Liver (tissue), 9 donors: ENCODE measurements around the gene ZBTB25. TPM values are rescaled to one million over a fixed set of nuclear protein-coding genes. Genes with fewer than 3 reads are reported as not detected.

Experiments used
- DNase-seq: peaks from one replicate; pipeline ENCODE4 v3.0.0-alpha.2; 2017; ENCODE audit warnings: low spot score
- H3K27ac ChIP-seq, 2 donors: one replicate each; pipeline ENCODE4 v1.7.0; 2013; ENCODE audit warnings: inconsistent platforms in 2 of 2, low read length in 2 of 2, control low read depth in 1 of 2, low read depth in 1 of 2, mild to moderate bottlenecking in 1 of 2
- H3K27me3 ChIP-seq, 4 donors: one replicate each; pipeline versions ENCODE4 v1.6.1 to v1.7.0; 2013; ENCODE audit warnings: low read length in 3 of 4, inconsistent platforms in 1 of 4, mild to moderate bottlenecking in 1 of 4, moderate library complexity in 1 of 4; ENCODE audit not compliant: control insufficient read depth in 4 of 4, insufficient read depth in 4 of 4
- H3K36me3 ChIP-seq, 4 donors: one replicate each; pipeline versions ENCODE4 v1.6.1 to v1.7.0; 2013; ENCODE audit warnings: low read length in 3 of 4, mild to moderate bottlenecking in 3 of 4, low read depth in 1 of 4, moderate library complexity in 1 of 4; ENCODE audit not compliant: control insufficient read depth in 4 of 4, insufficient read depth in 3 of 4
- H3K4me1 ChIP-seq, 4 donors: one replicate each; pipeline versions ENCODE4 v1.6.1 to v1.7.0; 2013; ENCODE audit warnings: low read length in 3 of 4, mild to moderate bottlenecking in 3 of 4, moderate library complexity in 1 of 4; ENCODE audit not compliant: control insufficient read depth in 4 of 4, insufficient read depth in 4 of 4
- H3K4me3 ChIP-seq, 3 donors: one replicate each; pipeline versions ENCODE4 v1.6.1 to v1.7.0; 2013; ENCODE audit warnings: low read length in 3 of 3, control low read depth in 1 of 3, low read depth in 1 of 3, mild to moderate bottlenecking in 1 of 3
- H3K9ac ChIP-seq, 2 donors: one replicate each; pipeline ENCODE4 v1.7.0; 2013; ENCODE audit warnings: low read length in 2 of 2, mild to moderate bottlenecking in 2 of 2, moderate library complexity in 2 of 2, control low read depth in 1 of 2, low read depth in 1 of 2
- H3K9me3 ChIP-seq, 4 donors: one replicate each; pipeline versions ENCODE4 v1.6.1 to v1.7.0; 2013; ENCODE audit warnings: low read length in 3 of 4; ENCODE audit not compliant: control insufficient read depth in 4 of 4
- ATF3 ChIP-seq: IDR thresholded peaks from 2 replicates; pipeline ENCODE4 v1.6.1; 2016; ENCODE audit warnings: antibody characterized with exemption
- CTCF ChIP-seq: fragments of 150-350 bp; IDR thresholded peaks from 2 replicates; pipeline ENCODE4 v1.5.1; 2017; ENCODE audit warnings: improper control_type of control experiment, low read depth, low read length; ENCODE audit not compliant: missing input control
- EGR1 ChIP-seq, 2 donors: IDR thresholded peaks; 2 replicates each; pipeline ENCODE4 v1.6.1; 2016 to 2018; ENCODE audit warnings: antibody characterized with exemption in 2 of 2, low read depth in 2 of 2
- FOXA1 ChIP-seq: IDR thresholded peaks from 2 replicates; pipeline ENCODE4 v1.6.1; 2016; ENCODE audit warnings: antibody characterized with exemption
- FOXA2 ChIP-seq: IDR thresholded peaks from 2 replicates; pipeline ENCODE4 v1.6.1; 2016; ENCODE audit warnings: antibody characterized with exemption
- GABPA ChIP-seq, 2 donors: IDR thresholded peaks in 1 of 2; conservative IDR thresholded peaks in 1 of 2; 2 replicates each; pipeline ENCODE4 v1.6.1; 2016; ENCODE audit warnings: antibody characterized with exemption in 2 of 2, mild to moderate bottlenecking in 1 of 2, moderate library complexity in 1 of 2
- HNF4A ChIP-seq, 2 donors: conservative IDR thresholded peaks; 2 replicates each; pipeline ENCODE4 v1.6.1; 2016; ENCODE audit warnings: antibody characterized with exemption in 2 of 2, mild to moderate bottlenecking in 2 of 2
- HNF4G ChIP-seq: IDR thresholded peaks from 2 replicates; pipeline ENCODE4 v1.6.1; 2016; ENCODE audit warnings: antibody characterized with exemption
- JUND ChIP-seq, 2 donors: IDR thresholded peaks; 2 replicates each; pipeline ENCODE4 v1.6.1; 2016; ENCODE audit warnings: antibody characterized with exemption in 2 of 2
- NR2F2 ChIP-seq: IDR thresholded peaks from 2 replicates; pipeline ENCODE4 v1.6.1; 2016; ENCODE audit warnings: antibody characterized with exemption
- RAD21 ChIP-seq, 2 donors: IDR thresholded peaks; 2 replicates each; pipeline ENCODE4 v1.6.1; 2016; ENCODE audit warnings: antibody characterized with exemption in 2 of 2, mild to moderate bottlenecking in 2 of 2
- REST ChIP-seq: IDR thresholded peaks from 2 replicates; pipeline ENCODE4 v1.6.1; 2016; ENCODE audit warnings: antibody characterized with exemption, mild to moderate bottlenecking
- RXRA ChIP-seq, 2 donors: IDR thresholded peaks; 2 replicates each; pipeline ENCODE4 v1.6.1; 2017 to 2018; ENCODE audit warnings: antibody characterized with exemption in 2 of 2, mild to moderate bottlenecking in 1 of 2
- SP1 ChIP-seq: IDR thresholded peaks from 2 replicates; pipeline ENCODE4 v1.6.1; 2018; ENCODE audit warnings: antibody characterized with exemption, mild to moderate bottlenecking
- TAF1 ChIP-seq: conservative IDR thresholded peaks from 2 replicates; pipeline ENCODE4 v1.6.1; 2016; ENCODE audit warnings: antibody characterized with exemption, mild to moderate bottlenecking
- YY1 ChIP-seq: IDR thresholded peaks from 2 replicates; pipeline ENCODE4 v1.6.1; 2016; ENCODE audit warnings: antibody characterized with exemption, mild to moderate bottlenecking
- ZBTB33 ChIP-seq: IDR thresholded peaks from 2 replicates; pipeline ENCODE4 v1.6.1; 2016; ENCODE audit warnings: antibody characterized with exemption
- WGBS: extraction: QIAGEN DNeasy Blood & Tissue Kit; methylation state at CpG from one replicate; pipeline ENCODE4 v1.1.7; 2013; 5-methylcytosine and 5-hydroxymethylcytosine counted together
- polyA plus RNA-seq, 2 donors: library from polyadenylated mRNA; stranded (reverse) in 1 of 2; unstranded in 1 of 2; fragments of 200-250 nt in 1 of 2; fragments of >200 nt in 1 of 2; fragmentation: Nextera tagmentation in 1 of 2; extraction: Ambion mirVana in 1 of 2; gene quantifications; one replicate each; pipeline versions ENCODE4 v1.2.1 to v1.2.3, GENCODE V29; 2013 to 2015
- total RNA-seq, 2 donors: library from RNA; depleted of rRNA; stranded (reverse); fragments of >200 nt; gene quantifications; one replicate each; pipeline ENCODE4 v1.2.3, GENCODE V29; 2014
- donor health status: healthy.
- donor health status: healthy.
- donor health status: healthy.
- donor health status: healthy.
- donor health status: healthy.

ZBTB25 gene
- total and polyA plus RNA-seq, 4 donors, result 1.4 to 5.9 (median 3.7) TPM

GRCh38 chr14:64510825-64511671 is 7.4 kb upstream of the ZBTB25 start:
- no peaks in the 10 kb centered on the region for H3K36me3 ChIP-seq
- DNase-seq, result peak; percentile 66
- H3K27me3 ChIP-seq, result no peaks in the 10 kb centered on the region
- peak overlapping the region; percentile 46 to 63 for H3K27ac ChIP-seq
- H3K4me3 ChIP-seq, result no peak overlapping the region
- H3K4me1 ChIP-seq, result peaks cover 0 to 28% (median 14%) of the 10 kb centered on the region in 4 donors
- no peaks in the 10 kb centered on the region for H3K9me3 ChIP-seq
- WGBS, result 20% methylated on average over 4 of the region's 4 CpGs
- H3K9ac ChIP-seq, result peak overlapping the region in 1 of 2 donors; percentile 38
- TF ChIP-seq NR2F2 (no peak), CTCF (peak; percentile 94), SP1 (no peak), RAD21 (IDR thresholded peaks at IDR 0.05) (peak; percentile 83 to 90), GABPA (IDR thresholded peaks at IDR 0.05 in 1 of 2, conservative IDR thresholded peaks at IDR 0.05 in 1 of 2) (no peak), TAF1 (no peak), YY1 (no peak), ATF3 (no peak), EGR1 (IDR thresholded peaks at IDR 0.05; ENCODE audit: low read depth in 2 of 2) (no peak)

- 89% methylated on average over 8 of the region's 8 CpGs for whole genome bisulfite sequencing
These were observed 5.4 kb upstream of the ZBTB25 start for GRCh38 chr14:64509036-64509435.

More at GRCh38 chr14:64509036-64509435, 5.4 kb upstream of the ZBTB25 start:
- Histone ChIP-seq H3K36me3 (no peaks in the 10 kb centered on the region), H3K9ac (no peak overlapping the region), H3K4me3 (no peak overlapping the region), H3K27ac (no peak overlapping the region), H3K4me1 (peaks cover 0 to 33% (median 18%) of the 10 kb centered on the region in 4 donors), H3K9me3 (no peaks in the 10 kb centered on the region), H3K27me3 (no peaks in the 10 kb centered on the region)
- DNase-seq, result no peak
- TF ChIP-seq HNF4A (conservative IDR thresholded peaks at IDR 0.05), result no peak
- no peak for TF ChIP-seq RXRA (IDR thresholded peaks at IDR 0.05)
- no peak for TF ChIP-seq YY1
- no peak for TF ChIP-seq SP1
- TF ChIP-seq NR2F2, result no peak
- no peak for TF ChIP-seq JUND (IDR thresholded peaks at IDR 0.05)
- no peak for TF ChIP-seq FOXA2
- no peak for TF ChIP-seq ZBTB33
- TF ChIP-seq FOXA1, result no peak
- TF ChIP-seq CTCF, result no peak
- TF ChIP-seq TAF1, result no peak
- TF ChIP-seq ATF3, result no peak
- TF ChIP-seq HNF4G, result no peak
- no peak for TF ChIP-seq REST
- no peak for TF ChIP-seq EGR1 (IDR thresholded peaks at IDR 0.05; ENCODE audit: low read depth in 2 of 2)
- no peak for TF ChIP-seq RAD21 (IDR thresholded peaks at IDR 0.05)
- no peak for TF ChIP-seq GABPA (IDR thresholded peaks at IDR 0.05 in 1 of 2, conservative IDR thresholded peaks at IDR 0.05 in 1 of 2)
